OCI-LY7 (cell line): ENCODE results near the gene KAZN.

Source experiments
- CTCF ChIP-seq: fragments of 200-600 bp; sonication (generic); conservative IDR thresholded peaks from 2 replicates; pipeline ENCODE4 v1.5.1; 2014; ENCODE audit warnings: mild to moderate bottlenecking, antibody characterized with exemption, low read length, moderate library complexity, mixed read lengths
- EZH2phosphoT487 ChIP-seq: fragments of 200-600 bp; sonication (generic); IDR thresholded peaks from 2 replicates; pipeline ENCODE4 v1.6.1; 2018; ENCODE audit warnings: low read depth, borderline replicate concordance, mild to moderate bottlenecking, mixed run types, antibody characterized with exemption, low read length, moderate library complexity, mixed read lengths

GRCh38 chr1:14646973-14647372 is 48.5 kb downstream of the KAZN start:
- TF ChIP-seq CTCF (no peak), EZH2phosphoT487 (no peak)
